MM.1S (cell line): ENCODE measurements around the gene TBL1X.

ENCODE experiments used
- DNase-seq: peaks from one replicate; pipeline ENCODE4 v3.0.0-alpha.2; 2015
- H2AFZ ChIP-seq: fragments of 300-600 bp; sonication (generic); 2 replicates; pipeline ENCODE4 v1.6.0; 2016; ENCODE audit warnings: antibody characterized with exemption, low read length
- H3F3A ChIP-seq: fragments of 300-600 bp; sonication (generic); 2 replicates; pipeline ENCODE4 v1.6.1; 2016; ENCODE audit warnings: mild to moderate bottlenecking, antibody characterized with exemption, low read length, moderate library complexity, mixed read lengths; ENCODE audit not compliant: insufficient read depth
- H3K27ac ChIP-seq: fragments of 300-600 bp; sonication (generic); 2 replicates; pipeline ENCODE4 v1.5.1; 2016; ENCODE audit warnings: mild to moderate bottlenecking, low read length
- H3K27me3 ChIP-seq: fragments of 300-600 bp; sonication (generic); replicated peaks from 2 replicates; pipeline ENCODE4 v1.6.0; 2016; ENCODE audit warnings: low read length; ENCODE audit not compliant: insufficient read depth
- H3K36me3 ChIP-seq: fragments of 300-600 bp; sonication (generic); replicated peaks from 2 replicates; pipeline ENCODE4 v1.6.1; 2016; ENCODE audit warnings: mild to moderate bottlenecking, low read length, mixed read lengths; ENCODE audit not compliant: insufficient read depth
- H3K4me1 ChIP-seq: fragments of 300-600 bp; sonication (generic); 2 replicates; pipeline ENCODE4 v1.6.1; 2016; ENCODE audit warnings: low read length, mixed read lengths
- H3K4me2 ChIP-seq: fragments of 300-600 bp; sonication (generic); 2 replicates; pipeline ENCODE4 v1.6.0; 2016; ENCODE audit warnings: low read depth, low read length
- H3K4me3 ChIP-seq: fragments of 300-600 bp; sonication (generic); 2 replicates; pipeline ENCODE4 v1.5.1; 2016; ENCODE audit warnings: low read length, mixed read lengths
- H3K79me2 ChIP-seq: fragments of 300-600 bp; sonication (generic); 2 replicates; pipeline ENCODE4 v1.6.1; 2016; ENCODE audit warnings: mixed run types, low read length, mixed read lengths
- H3K9ac ChIP-seq: fragments of 300-600 bp; sonication (generic); 2 replicates; pipeline ENCODE4 v1.6.1; 2016; ENCODE audit warnings: low read length, mixed read lengths
- H3K9me2 ChIP-seq: fragments of 300-600 bp; sonication (generic); replicated peaks from 2 replicates; pipeline ENCODE4 v1.6.1; 2016; ENCODE audit warnings: mild to moderate bottlenecking, low read length, mixed read lengths; ENCODE audit not compliant: insufficient read depth
- H3K9me3 ChIP-seq: fragments of 300-600 bp; sonication (generic); replicated peaks from 2 replicates; pipeline ENCODE4 v1.6.1; 2016; ENCODE audit warnings: mild to moderate bottlenecking, low read length, mixed read lengths; ENCODE audit not compliant: insufficient read depth
- H4K20me1 ChIP-seq: fragments of 300-600 bp; sonication (generic); 2 replicates; pipeline ENCODE4 v1.6.1; 2016; ENCODE audit warnings: mild to moderate bottlenecking, low read length, moderate library complexity, mixed read lengths; ENCODE audit not compliant: insufficient read depth
- EZH2 ChIP-seq: fragments of 300-600 bp; sonication (generic); optimal IDR thresholded peaks from 2 replicates; pipeline ENCODE3; 2017; ENCODE audit warnings: low read depth, mild to moderate bottlenecking, antibody characterized with exemption, low read length, mixed read lengths
- EZH2phosphoT487 ChIP-seq: fragments of 300-600 bp; sonication (generic); IDR thresholded peaks from 2 replicates; pipeline ENCODE4 v1.6.1; 2018; ENCODE audit warnings: antibody characterized with exemption, low read length
- TF ChIP-seq, protein P1 (sequence below): fragments of 300-600 bp; sonication (generic); IDR thresholded peaks from 2 replicates; pipeline ENCODE4 v1.5.1; 2016; ENCODE audit warnings: antibody characterized with exemption, low read length, mixed read lengths

TBL1X gene

DNA sequence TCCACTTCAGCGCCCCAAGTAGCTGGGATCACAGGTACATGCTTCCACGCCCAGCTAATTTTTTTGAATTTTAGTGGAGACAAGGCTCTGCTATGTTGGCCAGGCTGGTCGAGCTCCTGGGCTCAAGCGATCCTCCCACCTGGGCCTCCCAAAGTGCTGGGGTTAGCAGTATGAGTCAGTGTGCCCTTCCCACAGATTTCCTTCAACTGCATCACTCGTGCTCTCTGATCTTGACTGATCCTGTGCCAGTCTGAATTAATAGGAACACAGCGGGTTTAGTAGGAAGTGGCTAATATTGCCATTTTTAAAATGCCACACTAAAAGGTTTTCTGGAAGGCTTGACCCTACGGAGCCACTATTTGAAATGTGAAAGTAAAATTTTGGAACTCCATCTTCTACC, 317.1 kb downstream of the TBL1X start:
- no peaks in the 10 kb centered on the region for H3K79me2 ChIP-seq
- H3K4me1 ChIP-seq = no peaks in the 10 kb centered on the region
- no peak for DNase-seq
- H3K9me3 ChIP-seq = no peaks in the 10 kb centered on the region
- H3K4me3 ChIP-seq = no peak overlapping the region
- TF ChIP-seq, protein P1, sequence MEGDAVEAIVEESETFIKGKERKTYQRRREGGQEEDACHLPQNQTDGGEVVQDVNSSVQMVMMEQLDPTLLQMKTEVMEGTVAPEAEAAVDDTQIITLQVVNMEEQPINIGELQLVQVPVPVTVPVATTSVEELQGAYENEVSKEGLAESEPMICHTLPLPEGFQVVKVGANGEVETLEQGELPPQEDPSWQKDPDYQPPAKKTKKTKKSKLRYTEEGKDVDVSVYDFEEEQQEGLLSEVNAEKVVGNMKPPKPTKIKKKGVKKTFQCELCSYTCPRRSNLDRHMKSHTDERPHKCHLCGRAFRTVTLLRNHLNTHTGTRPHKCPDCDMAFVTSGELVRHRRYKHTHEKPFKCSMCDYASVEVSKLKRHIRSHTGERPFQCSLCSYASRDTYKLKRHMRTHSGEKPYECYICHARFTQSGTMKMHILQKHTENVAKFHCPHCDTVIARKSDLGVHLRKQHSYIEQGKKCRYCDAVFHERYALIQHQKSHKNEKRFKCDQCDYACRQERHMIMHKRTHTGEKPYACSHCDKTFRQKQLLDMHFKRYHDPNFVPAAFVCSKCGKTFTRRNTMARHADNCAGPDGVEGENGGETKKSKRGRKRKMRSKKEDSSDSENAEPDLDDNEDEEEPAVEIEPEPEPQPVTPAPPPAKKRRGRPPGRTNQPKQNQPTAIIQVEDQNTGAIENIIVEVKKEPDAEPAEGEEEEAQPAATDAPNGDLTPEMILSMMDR = no peak
- TF ChIP-seq EZH2phosphoT487 (no peak), EZH2 (no peak)
- H3K9ac ChIP-seq = no peak overlapping the region
- no peaks in the 10 kb centered on the region for H3K9me2 ChIP-seq
- no peak overlapping the region for H3K4me2 ChIP-seq
- H4K20me1 ChIP-seq = no peaks in the 10 kb centered on the region
- peaks cover 14% of the 10 kb centered on the region for H3K27me3 ChIP-seq
- H3K36me3 ChIP-seq = no peaks in the 10 kb centered on the region
- H2AFZ ChIP-seq = no peak overlapping the region
- H3F3A ChIP-seq = no peaks in the 10 kb centered on the region
- no peak overlapping the region for H3K27ac ChIP-seq

DNA sequence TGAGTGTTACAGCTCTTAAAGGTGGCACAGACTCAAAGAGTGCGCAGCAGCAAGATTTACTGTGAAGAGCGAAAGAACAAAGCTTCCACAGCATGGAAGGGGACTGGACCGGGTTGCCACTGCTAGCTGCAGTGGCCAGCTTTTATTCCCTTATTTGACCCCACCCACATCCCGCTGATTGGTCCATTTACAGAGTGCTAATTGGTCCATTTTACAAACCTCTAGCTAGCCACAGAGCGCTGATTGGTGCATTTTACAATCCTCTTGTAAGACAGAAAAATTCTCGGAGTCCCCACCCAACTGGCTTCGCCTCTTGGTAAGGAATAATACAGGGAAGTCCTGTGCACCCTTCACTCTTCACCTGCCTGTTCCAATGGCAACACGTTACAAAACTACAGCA, 319.5 kb downstream of the TBL1X start:
- no peak for DNase-seq
- no peak overlapping the region for H2AFZ ChIP-seq
- no peak overlapping the region for H3K9ac ChIP-seq
- no peaks in the 10 kb centered on the region for H3K79me2 ChIP-seq
- no peaks in the 10 kb centered on the region for H3K9me3 ChIP-seq
- no peaks in the 10 kb centered on the region for H4K20me1 ChIP-seq
- H3K4me2 ChIP-seq = no peak overlapping the region
- no peak overlapping the region for H3K27ac ChIP-seq
- H3K27me3 ChIP-seq = peaks cover 23% of the 10 kb centered on the region
- H3K4me1 ChIP-seq = no peaks in the 10 kb centered on the region
- no peaks in the 10 kb centered on the region for H3K9me2 ChIP-seq
- no peak overlapping the region for H3K4me3 ChIP-seq
- no peaks in the 10 kb centered on the region for H3K36me3 ChIP-seq
- TF ChIP-seq EZH2phosphoT487 (no peak), EZH2 (no peak)
- TF ChIP-seq, protein P1 = no peak
- H3F3A ChIP-seq = no peaks in the 10 kb centered on the region

DNA sequence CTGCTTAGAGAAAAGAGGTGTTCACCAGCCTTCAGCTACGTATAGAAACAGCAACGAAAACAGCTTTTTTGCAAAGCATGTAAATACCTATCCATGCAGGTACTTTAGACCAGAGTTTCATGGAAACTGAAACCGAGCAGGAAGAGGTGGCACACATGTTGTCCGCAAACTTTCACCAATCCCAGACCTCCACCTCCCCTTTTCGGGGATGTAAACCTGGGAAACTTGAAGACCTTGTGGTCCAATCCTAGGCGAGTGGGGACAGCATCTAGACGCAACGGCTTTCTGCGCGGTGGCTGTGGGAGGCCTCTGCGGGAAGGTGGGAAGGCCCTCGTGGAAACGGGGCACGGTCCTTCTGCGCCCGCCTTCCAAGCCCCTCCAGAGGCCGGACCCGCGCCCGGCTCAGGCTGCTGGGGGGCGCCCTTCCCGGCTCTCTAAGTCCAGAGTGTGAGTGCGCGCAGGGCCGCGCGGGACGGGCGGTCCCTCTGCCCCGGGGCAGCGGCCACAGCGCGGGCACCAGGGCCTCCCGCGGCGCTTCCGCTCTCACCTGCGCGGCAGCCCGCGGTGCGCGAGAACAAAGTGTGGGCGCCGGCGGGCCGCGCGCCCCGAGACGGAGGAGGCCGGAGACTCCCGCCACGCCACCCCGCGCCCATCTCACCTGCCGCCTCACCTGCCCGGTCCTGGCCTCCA, 320.5 kb downstream of the TBL1X start:
- Histone ChIP-seq H2AFZ (no peak overlapping the region), H3K4me2 (no peak overlapping the region), H4K20me1 (no peaks in the 10 kb centered on the region), H3K27me3 (peaks cover 23% of the 10 kb centered on the region), H3K4me1 (no peaks in the 10 kb centered on the region), H3K9me3 (no peaks in the 10 kb centered on the region), H3F3A (no peaks in the 10 kb centered on the region), H3K4me3 (no peak overlapping the region), H3K36me3 (no peaks in the 10 kb centered on the region), H3K9ac (no peak overlapping the region), H3K9me2 (no peaks in the 10 kb centered on the region), H3K27ac (no peak overlapping the region), H3K79me2 (no peaks in the 10 kb centered on the region)
- DNase-seq = no peak
- TF ChIP-seq, protein P1 = no peak
- TF ChIP-seq EZH2 = no peak
- TF ChIP-seq EZH2phosphoT487 = no peak
